ENCODE data around the gene SIDT1. TPM values are rescaled to one million over a fixed set of nuclear protein-coding genes. Genes with fewer than 3 reads are reported as not detected.

The SIDT1 gene
- total RNA-seq, 1 donor from 2014 or later: 0.69 TPM

DNA sequence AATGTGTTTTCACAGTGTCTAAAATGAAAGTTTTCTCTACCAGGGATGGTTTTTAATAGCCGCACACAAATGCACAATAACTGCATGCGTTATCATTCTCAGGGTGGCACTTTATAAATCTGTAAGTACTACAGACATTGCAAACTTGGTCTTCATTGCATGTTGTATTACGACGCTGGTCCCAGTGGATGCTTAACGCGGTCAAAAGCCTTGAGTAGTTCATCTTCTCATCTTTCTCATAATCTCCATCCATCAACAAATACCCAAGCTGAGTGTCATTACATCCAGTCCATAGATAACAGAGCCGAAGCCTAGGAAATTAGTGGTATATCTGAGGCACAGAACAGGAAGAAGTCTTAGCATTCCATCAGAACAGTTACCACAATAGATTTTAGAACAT is 91.5 kb downstream of the SIDT1 start:
- intact Hi-C loops (cut with micrococcal nuclease): no loop called here
- TF ChIP-seq, protein P1, sequence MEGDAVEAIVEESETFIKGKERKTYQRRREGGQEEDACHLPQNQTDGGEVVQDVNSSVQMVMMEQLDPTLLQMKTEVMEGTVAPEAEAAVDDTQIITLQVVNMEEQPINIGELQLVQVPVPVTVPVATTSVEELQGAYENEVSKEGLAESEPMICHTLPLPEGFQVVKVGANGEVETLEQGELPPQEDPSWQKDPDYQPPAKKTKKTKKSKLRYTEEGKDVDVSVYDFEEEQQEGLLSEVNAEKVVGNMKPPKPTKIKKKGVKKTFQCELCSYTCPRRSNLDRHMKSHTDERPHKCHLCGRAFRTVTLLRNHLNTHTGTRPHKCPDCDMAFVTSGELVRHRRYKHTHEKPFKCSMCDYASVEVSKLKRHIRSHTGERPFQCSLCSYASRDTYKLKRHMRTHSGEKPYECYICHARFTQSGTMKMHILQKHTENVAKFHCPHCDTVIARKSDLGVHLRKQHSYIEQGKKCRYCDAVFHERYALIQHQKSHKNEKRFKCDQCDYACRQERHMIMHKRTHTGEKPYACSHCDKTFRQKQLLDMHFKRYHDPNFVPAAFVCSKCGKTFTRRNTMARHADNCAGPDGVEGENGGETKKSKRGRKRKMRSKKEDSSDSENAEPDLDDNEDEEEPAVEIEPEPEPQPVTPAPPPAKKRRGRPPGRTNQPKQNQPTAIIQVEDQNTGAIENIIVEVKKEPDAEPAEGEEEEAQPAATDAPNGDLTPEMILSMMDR (IDR thresholded peaks at IDR 0.05; ENCODE audit: borderline replicate concordance): no peak

DNA sequence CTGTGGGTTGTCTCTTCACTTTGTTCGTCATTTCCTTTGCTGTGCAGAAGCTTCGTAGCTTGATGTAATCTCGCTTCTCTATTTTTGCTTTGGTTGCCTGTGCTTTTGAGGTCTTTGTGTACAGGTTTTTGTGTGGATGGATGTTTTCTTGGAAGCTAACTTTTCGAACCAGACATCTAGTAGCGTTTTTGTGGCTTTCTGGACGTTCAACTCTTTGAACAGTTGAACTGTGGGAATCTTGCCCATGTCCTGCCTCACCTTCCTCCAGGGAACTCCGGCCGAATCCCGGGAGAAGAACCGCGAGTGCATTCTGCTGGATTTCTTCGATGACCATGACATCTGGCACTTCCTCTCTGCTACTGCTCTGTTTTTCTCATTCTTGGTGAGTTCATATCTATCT is 93.5 kb downstream of the SIDT1 start:
- Histone ChIP-seq H3K36me3 (no peaks in the 10 kb centered on the region), H3K27ac (replicated peaks) (peak overlapping the region; percentile 36), H3K27me3 (ENCODE audit: low read depth) (peaks cover 5% of the 10 kb centered on the region), H3K9me3 (replicated peaks) (no peaks in the 10 kb centered on the region), H3K4me3 (peak overlapping the region; percentile 20), H3K4me1 (peaks cover 8% of the 10 kb centered on the region)
- intact Hi-C loops (cut with micrococcal nuclease): loop anchor here (5.0 kb wide), 1 partner anchor 134 kb away; no protein-coding TSS in a partner anchor
- DNase-seq: peak; percentile 27
- TF ChIP-seq, protein P1 (IDR thresholded peaks at IDR 0.05; ENCODE audit: borderline replicate concordance): no peak

More for the DNA sequence above, 91.5 kb downstream of the SIDT1 start:
- no peak for DNase-seq
- Histone ChIP-seq H3K27ac (replicated peaks) (no peak overlapping the region), H3K9me3 (replicated peaks) (no peaks in the 10 kb centered on the region), H3K36me3 (no peaks in the 10 kb centered on the region), H3K4me1 (peaks cover 8% of the 10 kb centered on the region), H3K4me3 (no peak overlapping the region), H3K27me3 (ENCODE audit: low read depth) (peaks cover 5% of the 10 kb centered on the region)

DNA sequence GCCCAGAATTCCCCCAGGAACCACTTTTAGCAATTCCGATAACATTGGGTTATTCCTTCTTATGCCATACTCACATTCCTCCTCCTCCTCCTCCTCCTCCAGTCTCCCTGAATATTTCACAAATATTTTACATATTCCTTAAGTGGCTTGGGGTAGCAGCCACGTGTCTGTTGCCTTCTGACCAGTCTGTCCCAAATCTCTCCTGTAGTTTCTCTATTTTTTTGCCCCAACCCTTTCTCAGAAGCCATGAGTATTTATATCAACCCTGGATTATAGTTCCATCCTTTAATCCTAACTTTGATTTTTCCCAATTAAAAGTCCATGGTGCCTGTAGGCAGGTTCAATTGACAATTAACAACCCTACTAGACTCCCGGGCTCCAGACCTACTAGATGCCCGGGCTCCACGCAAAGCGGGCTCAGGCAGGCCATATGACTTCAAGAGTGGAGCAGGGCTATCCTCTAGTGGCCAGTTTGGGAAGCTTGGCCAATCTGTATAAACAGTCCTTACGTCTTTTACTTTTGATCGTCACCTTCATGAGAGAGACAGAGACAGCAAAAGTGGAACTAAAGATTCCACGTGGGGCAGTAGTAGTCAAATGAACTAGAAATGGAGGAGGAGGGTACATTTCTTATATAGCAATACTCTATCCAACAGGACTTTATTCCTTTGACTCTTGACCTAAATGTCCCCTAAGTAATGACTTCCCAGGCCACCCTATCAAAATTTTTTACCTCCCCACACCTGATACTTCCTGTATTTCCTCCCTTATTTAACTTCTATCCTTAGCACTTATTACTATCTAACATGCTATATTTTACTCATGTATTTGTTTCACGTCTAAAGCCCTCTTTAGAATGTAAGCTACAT is 94.4 kb downstream of the SIDT1 start:
- H3K27ac ChIP-seq (replicated peaks): no peak overlapping the region
- peak overlapping the region; percentile 20 for H3K4me3 ChIP-seq
- TF ChIP-seq, protein P1 (IDR thresholded peaks at IDR 0.05; ENCODE audit: borderline replicate concordance): peak; percentile 94
- no peaks in the 10 kb centered on the region for H3K36me3 ChIP-seq
- peak; percentile 42 for DNase-seq
- H3K27me3 ChIP-seq (ENCODE audit: low read depth): peaks cover 5% of the 10 kb centered on the region
- intact Hi-C loops (cut with micrococcal nuclease): loop anchor here (5.0 kb wide), 1 partner anchor 134 kb away; no protein-coding TSS in a partner anchor
- H3K4me1 ChIP-seq: peaks cover 8% of the 10 kb centered on the region
- H3K9me3 ChIP-seq (replicated peaks): no peaks in the 10 kb centered on the region

DNA sequence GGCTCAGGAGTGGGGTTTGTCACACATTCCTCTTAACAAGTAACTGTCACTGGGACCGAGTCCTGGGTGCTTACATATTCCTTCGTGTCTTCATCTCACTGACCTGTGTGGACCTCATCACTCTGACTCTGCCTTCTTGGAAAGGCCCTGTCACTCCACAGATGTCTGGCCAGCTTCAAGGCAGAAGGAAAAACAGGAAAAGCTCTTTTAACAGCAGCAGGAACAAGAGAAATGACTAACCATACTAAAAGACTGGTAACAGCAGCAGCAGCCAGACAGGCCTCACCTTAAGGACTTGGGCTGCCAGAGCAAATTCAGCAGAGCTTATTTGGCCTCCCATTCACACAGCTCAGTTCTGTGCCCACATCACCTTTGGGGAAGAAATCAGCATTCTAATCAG is 96.0 kb downstream of the SIDT1 start:
- TF ChIP-seq, protein P1 (IDR thresholded peaks at IDR 0.05; ENCODE audit: borderline replicate concordance): no peak
- intact Hi-C loops (cut with micrococcal nuclease): loop anchor here (5.0 kb wide), 1 partner anchor 136 kb away; no protein-coding TSS in a partner anchor
- Histone ChIP-seq H3K27me3 (ENCODE audit: low read depth) (peaks cover 3% of the 10 kb centered on the region), H3K9me3 (replicated peaks) (no peaks in the 10 kb centered on the region), H3K27ac (replicated peaks) (no peak overlapping the region), H3K4me1 (peaks cover 8% of the 10 kb centered on the region), H3K36me3 (no peaks in the 10 kb centered on the region), H3K4me3 (no peak overlapping the region)
- DNase-seq: no peak

DNA sequence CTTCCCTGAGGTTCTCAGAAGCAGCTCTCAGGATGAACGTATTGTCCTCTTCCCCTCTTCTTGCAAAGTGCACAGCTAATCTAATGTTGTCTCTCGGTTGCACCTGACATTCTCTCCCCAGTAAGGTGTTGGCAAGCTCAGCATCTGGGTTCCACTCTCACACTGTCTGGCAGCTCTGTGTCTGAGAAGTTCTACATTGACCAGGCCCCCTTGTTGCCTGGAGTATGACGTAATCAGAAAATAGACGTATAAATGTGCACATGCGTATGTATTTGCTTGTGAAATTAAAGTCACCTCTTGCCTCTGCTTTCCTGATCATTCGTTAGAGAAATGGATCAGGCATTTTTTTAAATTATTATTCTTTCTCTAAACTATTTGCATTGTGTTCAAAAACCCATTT is 96.4 kb downstream of the SIDT1 start:
- Histone ChIP-seq H3K4me3 (no peak overlapping the region), H3K27ac (replicated peaks) (no peak overlapping the region), H3K36me3 (no peaks in the 10 kb centered on the region), H3K9me3 (replicated peaks) (no peaks in the 10 kb centered on the region), H3K4me1 (peaks cover 8% of the 10 kb centered on the region), H3K27me3 (ENCODE audit: low read depth) (no peaks in the 10 kb centered on the region)
- no peak for DNase-seq
- TF ChIP-seq, protein P1 (IDR thresholded peaks at IDR 0.05; ENCODE audit: borderline replicate concordance): no peak
- intact Hi-C loops (cut with micrococcal nuclease): loop anchor here (5.0 kb wide), 1 partner anchor 136 kb away; no protein-coding TSS in a partner anchor
